HepG2 (cell line): ENCODE data around the gene NOS1AP. TPM values are rescaled to one million over a fixed set of nuclear protein-coding genes. Genes with fewer than 3 reads are reported as not detected.

Experiments
- CENPT ChIP-seq: sonication (generic); formaldehyde crosslinking; IDR thresholded peaks from 2 replicates; pipeline ENCODE4 v1.8.0; 2022; ENCODE audit warnings: low read depth, mild to moderate bottlenecking, moderate library complexity, missing genetic modification reagents
- GPN1 ChIP-seq: sonication (generic); formaldehyde crosslinking; IDR thresholded peaks from 2 replicates; pipeline ENCODE4 v1.5.1; 2020; ENCODE audit warnings: missing genetic modification reagents, borderline replicate concordance
- HINFP ChIP-seq: sonication (generic); formaldehyde crosslinking; IDR thresholded peaks from 2 replicates; pipeline ENCODE4 v1.4.0; 2020; ENCODE audit warnings: low read depth, mild to moderate bottlenecking, missing genetic modification reagents
- JUNB ChIP-seq: sonication (generic); formaldehyde crosslinking; IDR thresholded peaks from 2 replicates; pipeline ENCODE4 v1.8.0; 2022; ENCODE audit warnings: missing genetic modification reagents, mild to moderate bottlenecking, borderline replicate concordance
- JUND ChIP-seq: sonication (generic); formaldehyde crosslinking; IDR thresholded peaks from 2 replicates; pipeline ENCODE4 v1.8.0; 2022; ENCODE audit warnings: mild to moderate bottlenecking, missing genetic modification reagents
- KAT8 ChIP-seq: IDR thresholded peaks from 2 replicates; pipeline ENCODE4 v1.6.1; 2016; ENCODE audit warnings: missing genetic modification reagents, missing compliant biosample characterization
- KDM6A ChIP-seq: IDR thresholded peaks from 2 replicates; pipeline ENCODE4 v1.6.1; 2016; ENCODE audit warnings: low read depth
- LCORL ChIP-seq, 2 experiments: fragments of 450-650 bp in 1 of 2; sonication (generic) in 1 of 2; formaldehyde crosslinking in 1 of 2; IDR thresholded peaks; 2 replicates each; pipeline versions ENCODE4 v1.5.0 to v1.6.1; 2017 to 2020; ENCODE audit warnings: antibody characterized with exemption in 1 of 2, missing genetic modification reagents in 1 of 2
- MEIS2 ChIP-seq: sonication (generic); formaldehyde crosslinking; IDR thresholded peaks from 2 replicates; pipeline ENCODE4 v1.9.0; 2021; ENCODE audit warnings: mild to moderate bottlenecking, missing genetic modification reagents
- NONO ChIP-seq, 2 experiments: fragments of 450-650 bp in 1 of 2; sonication (generic) in 1 of 2; formaldehyde crosslinking in 1 of 2; IDR thresholded peaks in 1 of 2; conservative IDR thresholded peaks in 1 of 2; 2 replicates each; pipeline versions ENCODE4 v1.6.1 to v1.8.0; 2017 to 2022; ENCODE audit warnings: mild to moderate bottlenecking in 1 of 2, missing genetic modification reagents in 1 of 2, moderate library complexity in 1 of 2
- RBAK ChIP-seq: sonication (generic); formaldehyde crosslinking; IDR thresholded peaks from 2 replicates; pipeline ENCODE4 v1.5.1; 2020; ENCODE audit warnings: mild to moderate bottlenecking, missing genetic modification reagents
- SMAD1 ChIP-seq: sonication (generic); formaldehyde crosslinking; IDR thresholded peaks from 2 replicates; pipeline ENCODE4 v1.4.0; 2020; ENCODE audit warnings: missing genetic modification reagents, low read depth, mild to moderate bottlenecking, borderline replicate concordance
- TOPORS ChIP-seq: sonication (generic); formaldehyde crosslinking; IDR thresholded peaks from 2 replicates; pipeline ENCODE4 v1.8.0; 2023; ENCODE audit warnings: mild to moderate bottlenecking, missing genetic modification reagents
- ZBTB46 ChIP-seq: sonication (generic); formaldehyde crosslinking; IDR thresholded peaks from 2 replicates; pipeline ENCODE4 v1.4.0; 2020; ENCODE audit warnings: mild to moderate bottlenecking, missing genetic modification reagents, borderline replicate concordance
- ZFX ChIP-seq: sonication (generic); formaldehyde crosslinking; IDR thresholded peaks from 2 replicates; pipeline ENCODE4 v1.4.0; 2020; ENCODE audit warnings: mild to moderate bottlenecking, low read depth, missing genetic modification reagents, moderate library complexity
- ZNF296 ChIP-seq: sonication (generic); formaldehyde crosslinking; conservative IDR thresholded peaks from 2 replicates; pipeline ENCODE4 v1.5.0; 2020; ENCODE audit warnings: mild to moderate bottlenecking, missing genetic modification reagents
- ZNF552 ChIP-seq: sonication (generic); formaldehyde crosslinking; IDR thresholded peaks from 2 replicates; pipeline ENCODE4 v1.9.0; 2022; ENCODE audit warnings: missing genetic modification reagents, mild to moderate bottlenecking, borderline replicate concordance
- ZNF614 ChIP-seq: IDR thresholded peaks from 2 replicates; pipeline ENCODE4 v1.6.1; 2018; ENCODE audit warnings: missing biosample characterization, missing genetic modification reagents, inconsistent platforms, borderline replicate concordance
- ZNF646 ChIP-seq: sonication (generic); formaldehyde crosslinking; IDR thresholded peaks from 2 replicates; pipeline ENCODE4 v1.9.0; 2021; ENCODE audit warnings: mild to moderate bottlenecking, missing genetic modification reagents
- ZSCAN21 ChIP-seq: sonication (generic); formaldehyde crosslinking; IDR thresholded peaks from 2 replicates; pipeline ENCODE4 v1.8.0; 2022; ENCODE audit warnings: mild to moderate bottlenecking, missing genetic modification reagents, moderate library complexity, borderline replicate concordance
- polyA plus RNA-seq, 8 experiments: library from polyadenylated mRNA; depleted of rRNA in 3 of 8; stranded (reverse) in 7 of 8; unstranded in 1 of 8; fragments of >200 nt; fragmentation: Illumina TruSeq in 4 of 8; extraction: Trizol in 4 of 8; gene quantifications; 2 replicates each; pipeline versions ENCODE4 v1.2.1 to v1.2.3, GENCODE V29; 2011 to 2016; ENCODE audit warnings: low read depth in 4 of 8, missing spikeins in 1 of 8, mixed read lengths in 1 of 8; ENCODE audit not compliant: insufficient read depth in 1 of 8
- total RNA-seq, 5 experiments: library from RNA; depleted of rRNA; stranded (reverse); fragments of >200 nt; fragmentation: Illumina TruSeq; extraction: Trizol; gene quantifications; 2 replicates each; pipeline ENCODE4 v1.2.3, GENCODE V29; 2016; ENCODE audit warnings: low read depth in 1 of 5

Gene NOS1AP
- total and polyA plus RNA-seq, 2 of the 13 experiments (the other 11 are each of a cell fraction or from before 2014, with no cell fraction given), result 2.0 to 3.3 TPM

GRCh38 chr1:162235241-162235800, 165.8 kb downstream of the NOS1AP start (continued):
- 0 out of 2 replicates have a peak, but pooled peaks have one; percentile 30 for TF ChIP-seq ZNF646 (CRISPR knock-in tag)
- 0 out of 2 replicates have a peak, but pooled peaks have one; percentile 26 for TF ChIP-seq RBAK (CRISPR knock-in tag)
- no peak for TF ChIP-seq SMAD1 (CRISPR knock-in tag)
- no peak for TF ChIP-seq JUND (CRISPR knock-in tag)
- TF ChIP-seq ZFX (CRISPR knock-in tag), result no peak
- no peak for TF ChIP-seq ZNF552
- TF ChIP-seq ZBTB46 (CRISPR knock-in tag), result no peak
- no peak for TF ChIP-seq JUNB (CRISPR knock-in tag)
- TF ChIP-seq HINFP, result no peak
- 0 out of 2 replicates have a peak, but pooled peaks have one; percentile 53 for TF ChIP-seq MEIS2 (CRISPR knock-in tag)
- TF ChIP-seq KDM6A, result peak; percentile 84
- no peak for TF ChIP-seq LCORL (IDR thresholded peaks at IDR 0.05)
- TF ChIP-seq LCORL (CRISPR knock-in tag; IDR thresholded peaks at IDR 0.05), result peak; percentile 44; the same call in 1 of the 2 replicates
- no peak for TF ChIP-seq ZNF296
- no peak for TF ChIP-seq CENPT (CRISPR knock-in tag)
- TF ChIP-seq ZNF614 (CRISPR knock-in tag), result 0 out of 2 replicates have a peak, but pooled peaks have one; percentile 47
- no peak for TF ChIP-seq ZSCAN21 (CRISPR knock-in tag)
- no peak for TF ChIP-seq TOPORS (CRISPR knock-in tag)
- TF ChIP-seq KAT8, result 0 out of 2 replicates have a peak, but pooled peaks have one; percentile 48
- no peak for TF ChIP-seq NONO (IDR thresholded peaks at IDR 0.05)
- no peak for TF ChIP-seq NONO (CRISPR knock-in tag; conservative IDR thresholded peaks at IDR 0.05)
- no peak for TF ChIP-seq GPN1 (CRISPR knock-in tag)
